Caki2 (cell line): Measurements from ENCODE around the gene EPHX1. TPM values are rescaled to one million over a fixed set of nuclear protein-coding genes. Genes with fewer than 3 reads are reported as not detected.
A peak's percentile ranks its signal among the peaks of the same experiment; 100 is the strongest.

Source experiments
- DNase-seq: peaks from one replicate; pipeline ENCODE4 v3.0.0-alpha.2; 2015; ENCODE audit warnings: low read depth
- in situ Hi-C: cut with HindIII; loops from 2 replicates; pipeline ENCODE4 v1.10.0; 2016; ENCODE audit warnings: low sequenced_read_pairs, low pct_unique_long_range_greater_than_20kb, mixed read lengths
- total RNA-seq: library from RNA; depleted of rRNA; stranded (reverse); fragments of >200 nt; shearing (Covaris generic); gene quantifications from 2 replicates; pipeline ENCODE4 v1.2.3, GENCODE V29; 2014; ENCODE audit warnings: low replicate concordance

EPHX1 gene
- total RNA-seq, 1 experiment from 2014 or later, result 251 TPM

DNA sequence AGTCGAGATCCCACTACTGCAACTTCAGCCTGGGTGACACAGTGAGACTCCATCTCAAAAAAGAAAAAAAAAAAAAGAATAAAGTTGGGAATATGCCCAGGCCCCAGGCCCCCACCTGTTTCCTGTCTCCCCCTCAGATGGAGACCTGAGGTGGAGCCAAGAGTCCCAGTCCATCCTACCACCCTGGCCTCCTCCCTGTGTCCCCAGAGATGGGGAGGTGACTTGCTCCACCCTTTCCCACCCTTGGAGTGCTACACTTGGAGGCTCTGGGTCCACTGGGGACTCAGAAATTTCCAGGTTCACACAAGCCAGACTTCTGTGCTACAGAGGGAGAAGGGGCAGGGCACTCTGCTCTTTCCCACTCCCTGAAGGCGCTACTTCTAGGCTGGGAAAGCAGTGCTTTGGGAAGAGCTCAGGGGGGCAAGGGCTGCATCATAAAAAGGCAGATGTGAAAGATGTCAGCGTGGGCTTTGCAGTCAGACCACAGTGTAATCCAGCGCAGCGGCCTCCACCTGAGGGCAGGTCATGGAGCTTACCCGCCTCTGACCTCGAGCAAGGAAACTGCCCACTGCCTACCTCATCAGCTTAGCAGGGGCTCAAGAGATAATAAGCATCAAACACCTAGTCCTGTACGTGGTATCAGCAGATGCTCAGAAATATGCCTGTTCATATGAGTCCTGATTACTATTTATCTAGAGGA is 58.9 kb downstream of the EPHX1 start:
- in situ Hi-C loops, result no loop called here
- no peak for DNase-seq

GRCh38 chr1:225870911-225871310 is 61.0 kb downstream of the EPHX1 start:
- no peak for DNase-seq
- in situ Hi-C loops, result no loop called here

DNA sequence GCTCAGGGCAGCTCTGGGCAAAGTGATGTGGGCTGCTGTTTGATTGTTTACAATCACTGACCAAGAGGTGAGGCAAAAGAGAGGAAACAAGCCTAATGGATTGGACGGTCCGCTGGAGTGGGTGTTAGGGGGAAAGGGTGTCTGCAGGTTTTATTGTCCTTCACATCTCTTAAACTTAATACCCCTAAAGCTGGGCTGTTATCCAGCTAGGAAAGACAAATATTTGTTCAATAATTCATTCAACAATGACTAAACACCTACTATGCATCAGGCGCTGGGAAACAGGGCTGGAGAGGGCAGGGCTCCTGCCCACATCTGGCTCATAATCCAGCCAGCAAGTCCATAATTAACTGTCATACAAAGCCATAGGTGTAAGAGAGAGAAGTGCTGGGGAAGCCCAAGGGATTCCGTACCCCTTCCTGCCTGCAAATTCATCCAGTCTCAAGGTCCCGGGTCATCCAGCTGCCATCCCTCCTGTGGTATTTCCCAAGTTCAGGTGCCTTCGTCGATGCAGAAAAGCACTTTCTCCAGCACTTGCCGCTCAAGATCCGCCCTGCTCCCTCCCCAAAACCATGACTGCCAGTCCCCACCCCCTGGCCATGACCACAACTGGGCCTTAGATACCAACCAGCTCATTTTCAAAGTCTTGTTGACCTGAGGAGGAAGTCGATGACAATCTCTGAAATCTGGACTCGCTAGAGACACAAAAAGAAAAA is 61.6 kb downstream of the EPHX1 start:
- in situ Hi-C loops, result no loop called here
- peak; percentile 62 for DNase-seq

DNA sequence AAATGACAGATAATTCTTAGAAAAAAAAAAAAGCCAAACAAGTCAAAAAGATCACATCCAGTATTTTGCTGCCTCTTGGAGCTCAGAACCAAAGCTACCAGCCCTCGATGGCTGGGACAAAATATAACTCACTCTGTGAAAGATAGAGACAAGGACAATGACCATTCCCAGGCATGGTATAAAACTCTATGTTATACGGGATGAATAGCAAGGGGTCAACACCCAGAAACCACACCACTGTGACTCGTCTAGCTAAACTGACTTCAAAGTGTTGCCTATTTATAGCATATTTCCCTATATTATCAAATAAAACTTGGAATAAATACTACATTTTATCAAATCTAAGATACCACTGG is 62.1 kb downstream of the EPHX1 start:
- in situ Hi-C loops, result no loop called here
- no peak for DNase-seq

DNA sequence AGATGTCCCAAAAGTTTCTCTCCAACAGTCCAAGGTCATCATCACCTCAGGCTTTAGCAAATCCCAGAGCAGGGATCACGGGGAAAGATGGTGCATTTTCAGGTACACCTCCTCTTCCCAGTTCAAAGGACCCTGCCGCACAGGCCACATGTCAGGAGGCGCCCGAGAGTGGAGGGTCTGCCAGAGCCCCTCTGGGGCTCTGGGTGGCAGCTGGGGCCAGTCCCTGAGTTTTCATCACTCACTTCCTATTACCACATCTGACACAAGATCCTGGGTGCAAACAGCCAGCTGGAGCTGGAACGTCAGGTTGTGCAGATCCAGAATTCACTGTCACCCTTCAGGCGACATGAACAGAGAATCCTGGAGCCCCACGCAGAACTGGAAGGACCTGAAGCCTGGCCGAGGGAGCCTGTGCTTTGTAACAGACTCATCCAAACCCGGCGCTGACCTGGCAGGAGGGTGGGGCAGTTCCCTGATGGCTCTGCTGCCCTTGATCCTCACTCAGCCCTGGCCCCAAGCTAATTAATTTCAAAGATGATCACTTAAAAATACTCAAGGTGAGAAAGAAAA is 63.4 kb downstream of the EPHX1 start:
- in situ Hi-C loops, result no loop called here
- DNase-seq, result no peak

DNA sequence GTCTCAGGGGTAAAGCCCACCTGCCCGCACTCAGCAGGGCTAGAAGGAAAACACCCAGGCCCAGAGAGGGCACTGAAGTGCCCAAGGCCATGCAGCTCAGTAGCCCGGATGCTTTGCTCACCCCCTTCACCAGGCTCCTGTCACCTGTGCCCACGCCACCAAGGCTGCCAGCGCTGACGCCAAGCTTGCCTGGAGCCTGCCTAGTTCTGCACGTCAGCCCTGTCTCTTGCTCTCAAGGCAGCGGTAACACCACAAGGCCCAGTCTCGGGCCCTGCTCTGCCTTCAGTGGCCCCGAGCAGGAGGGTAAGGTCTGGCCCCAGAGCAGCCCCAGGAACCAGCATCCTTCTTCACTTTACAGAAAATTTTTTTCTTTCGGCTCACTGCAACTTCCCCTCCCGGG is 64.5 kb downstream of the EPHX1 start:
- no peak for DNase-seq
- in situ Hi-C loops, result no loop called here

- DNase-seq, result peak; percentile 31
- in situ Hi-C loops, result no loop called here
Observed at GRCh38 chr1:225875044-225875815, 65.3 kb downstream of the EPHX1 start.

DNA sequence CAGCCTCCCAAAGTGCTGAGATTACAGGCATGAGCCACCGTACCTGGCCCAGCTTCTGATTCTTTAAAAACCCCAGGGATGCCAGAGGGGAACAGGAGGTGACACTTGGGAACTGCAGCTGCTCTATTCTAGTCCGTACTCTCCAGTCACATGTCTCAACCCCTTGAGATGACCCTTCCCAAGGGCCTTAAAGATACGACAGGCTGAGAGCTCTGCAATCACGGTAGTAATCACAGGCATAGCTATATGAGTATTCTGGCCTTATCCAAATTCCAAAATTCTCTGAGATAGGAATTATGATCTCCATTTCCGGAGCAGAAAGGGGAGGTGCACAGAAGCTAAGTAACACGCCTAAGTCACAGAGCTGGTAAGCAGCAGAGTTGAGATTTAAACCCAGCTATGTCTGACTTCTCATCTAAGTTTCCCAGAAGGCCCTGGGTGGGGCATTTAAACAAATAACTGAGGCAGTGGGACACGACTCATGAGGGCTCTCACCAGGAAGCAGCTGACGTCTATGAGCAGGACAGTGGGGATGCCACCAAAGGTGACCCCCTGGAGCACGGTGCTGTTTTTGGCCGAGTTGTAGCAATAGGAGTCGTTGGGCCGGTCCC is 67.1 kb downstream of the EPHX1 start:
- no peak for DNase-seq
- in situ Hi-C loops, result no loop called here

- peak; percentile 31 for DNase-seq
- in situ Hi-C loops, result no loop called here
Observed at GRCh38 chr1:225877580-225877979, 67.7 kb downstream of the EPHX1 start.

- in situ Hi-C loops, result no loop called here
- no peak for DNase-seq
Observed at GRCh38 chr1:225878282-225878681, 68.4 kb downstream of the EPHX1 start.

GRCh38 chr1:225879521-225880221 is 69.7 kb downstream of the EPHX1 start:
- DNase-seq, result no peak
- in situ Hi-C loops, result no loop called here

- in situ Hi-C loops, result no loop called here
- no peak for DNase-seq
Observed at GRCh38 chr1:225880222-225880588, 70.3 kb downstream of the EPHX1 start.

DNA sequence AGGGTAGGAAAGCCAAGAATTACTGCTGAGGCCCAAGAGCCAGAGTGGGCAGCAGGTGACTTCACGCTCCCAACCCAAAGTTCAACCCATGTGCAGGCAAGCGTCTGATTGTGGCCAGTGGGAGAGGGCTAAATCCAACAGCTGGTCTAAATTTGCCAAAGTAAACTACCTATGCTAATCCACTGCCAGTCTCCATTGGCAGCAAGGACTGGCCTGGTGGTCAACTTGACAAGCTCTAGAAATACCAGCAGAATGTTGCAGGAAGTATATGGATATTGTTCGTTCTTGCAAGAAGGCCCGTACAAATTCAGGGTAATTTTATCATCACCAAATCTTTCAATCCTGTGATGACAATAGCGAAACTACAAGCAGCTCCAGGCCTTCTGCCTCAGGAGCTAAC is 70.7 kb downstream of the EPHX1 start:
- DNase-seq, result no peak
- in situ Hi-C loops, result no loop called here

GRCh38 chr1:225881081-225881958 is 71.4 kb downstream of the EPHX1 start:
- DNase-seq, result no peak
- in situ Hi-C loops, result no loop called here

GRCh38 chr1:225881959-225882693 is 72.2 kb downstream of the EPHX1 start, which contains the start of gene TMEM63A:
TSS of gene TMEM63A (minus strand) at chr1:225882380. CDS start at chr1:225877580, 4,800 bp downstream.
- in situ Hi-C loops, result no loop called here

More at GRCh38 chr1:225881959-225882693, 72.2 kb downstream of the EPHX1 start, which contains the start of gene TMEM63A:
- DNase-seq, result peak; percentile 77
